SK-N-SH (cell line): ENCODE measurements around the gene NTM. TPM values are rescaled to one million over a fixed set of nuclear protein-coding genes. Genes with fewer than 3 reads are reported as not detected.

Experiments used
- CTCF ChIA-PET: fragments of 300-600, 350-600 bp; formaldehyde crosslinking; extraction: SDS; loops from one replicate; lab custom pipeline; 2021; lab: Yijun Ruan, JAX
- POLR2A ChIA-PET: fragments of 350-600 bp; sonication (Branson Sonifier 250); formaldehyde crosslinking; extraction: SDS; loops from one replicate; lab custom pipeline; 2020; ENCODE audit warnings: antibody characterized with exemption, inconsistent platforms; lab: Yijun Ruan, JAX
- DNase-seq: peaks from one replicate; pipeline ENCODE4 v3.0.0; 2012
- H2AFZ ChIP-seq: fragments of 200-600 bp; sonication (generic); 2 replicates; pipeline ENCODE4 v1.8.1; 2016; ENCODE audit warnings: antibody characterized with exemption, mild to moderate bottlenecking, low read depth
- H3F3A ChIP-seq: fragments of 200-600 bp; sonication (generic); replicated peaks from 2 replicates; pipeline ENCODE3; 2016; ENCODE audit warnings: antibody characterized with exemption, mild to moderate bottlenecking; ENCODE audit not compliant: insufficient read depth
- H3K27ac ChIP-seq, 2 experiments: fragments of 200-500 bp in 1 of 2; fragments of 200-600 bp in 1 of 2; sonication (Bioruptor generic) in 1 of 2; sonication (generic), shearing (Covaris generic) in 1 of 2; 2 replicates each; pipeline versions ENCODE4 v1.5.1 to v1.6.1; 2014 to 2016; ENCODE audit warnings: low read depth in 2 of 2, inconsistent platforms in 1 of 2, low read length in 1 of 2, mild to moderate bottlenecking in 1 of 2, mixed read lengths in 1 of 2
- H3K27me3 ChIP-seq: fragments of 200-600 bp; sonication (generic), shearing (Covaris generic); 2 replicates; pipeline ENCODE4 v1.6.1; 2016; ENCODE audit warnings: mixed run types; ENCODE audit not compliant: insufficient read depth
- H3K36me3 ChIP-seq, 2 experiments: fragments of 200-500 bp in 1 of 2; fragments of 200-600 bp in 1 of 2; sonication (Bioruptor generic) in 1 of 2; sonication (generic) in 1 of 2; replicated peaks in 1 of 2; 2 replicates each; pipeline versions ENCODE3 to v1.5.1; 2014 to 2016; ENCODE audit warnings: low read length in 1 of 2, mild to moderate bottlenecking in 1 of 2; ENCODE audit not compliant: insufficient read depth in 2 of 2, control insufficient read depth in 1 of 2
- H3K4me1 ChIP-seq, 2 experiments: fragments of 200-500 bp in 1 of 2; fragments of 200-600 bp in 1 of 2; sonication (Bioruptor generic) in 1 of 2; sonication (generic), shearing (Covaris generic) in 1 of 2; 2 replicates each; pipeline versions ENCODE4 v1.5.1 to v1.6.1; 2014 to 2016; ENCODE audit warnings: low read depth in 1 of 2, low read length in 1 of 2, mixed run types in 1 of 2; ENCODE audit not compliant: insufficient read depth in 2 of 2, control insufficient read depth in 1 of 2
- H3K4me2 ChIP-seq: fragments of 200-600 bp; sonication (generic), shearing (Covaris generic); 2 replicates; pipeline ENCODE4 v1.6.1; 2017; ENCODE audit warnings: mixed run types
- H3K4me3 ChIP-seq, 2 experiments: fragments of 200-500 bp in 1 of 2; fragments of 200-600 bp in 1 of 2; sonication (Bioruptor generic) in 1 of 2; sonication (generic), shearing (Covaris generic) in 1 of 2; 2 replicates each; pipeline versions ENCODE4 v1.5.1 to v1.8.1; 2014 to 2016; ENCODE audit warnings: low read depth in 2 of 2, inconsistent platforms in 1 of 2, low read length in 1 of 2, mild to moderate bottlenecking in 1 of 2, mixed read lengths in 1 of 2, moderate library complexity in 1 of 2
- H3K79me2 ChIP-seq: fragments of 200-600 bp; sonication (generic); 2 replicates; pipeline ENCODE4 v1.8.1; 2017; ENCODE audit warnings: mild to moderate bottlenecking; ENCODE audit not compliant: insufficient read depth
- H3K9ac ChIP-seq: fragments of 200-600 bp; sonication (generic); 2 replicates; pipeline ENCODE4 v1.6.1; 2017; ENCODE audit warnings: mixed run types
- H3K9me2 ChIP-seq: fragments of 200-600 bp; sonication (generic); 2 replicates; pipeline ENCODE4 v1.6.1; 2017; ENCODE audit warnings: mixed run types
- H3K9me3 ChIP-seq: fragments of 200-600 bp; sonication (generic); 2 replicates; pipeline ENCODE4 v1.6.1; 2017; ENCODE audit warnings: mixed run types, mild to moderate bottlenecking, moderate library complexity
- H4K20me1 ChIP-seq: fragments of 200-600 bp; sonication (generic); 2 replicates; pipeline ENCODE4 v1.6.1; 2017; ENCODE audit warnings: mild to moderate bottlenecking, mixed run types; ENCODE audit not compliant: insufficient read depth
- EZH2phosphoT487 ChIP-seq: fragments of 200-600 bp; sonication (generic); IDR thresholded peaks from 2 replicates; pipeline ENCODE4 v1.6.1; 2017; ENCODE audit warnings: low read depth, mixed run types, mild to moderate bottlenecking, antibody characterized with exemption, moderate library complexity, borderline replicate concordance
- FOXJ3 ChIP-seq: sonication (generic); formaldehyde crosslinking; IDR thresholded peaks from 2 replicates; pipeline ENCODE4 v1.5.1; 2020; ENCODE audit warnings: mild to moderate bottlenecking, missing genetic modification reagents
- FOXM1 ChIP-seq: IDR thresholded peaks from 2 replicates; pipeline ENCODE4 v1.4.0; 2012; ENCODE audit warnings: low read depth, mild to moderate bottlenecking
- MEF2A ChIP-seq: IDR thresholded peaks from 2 replicates; pipeline ENCODE4 v1.4.0; 2012; ENCODE audit warnings: low read depth, borderline replicate concordance
- RCOR1 ChIP-seq: fragments of 150-350 bp; IDR thresholded peaks from 2 replicates; pipeline ENCODE4 v1.6.1; 2017; ENCODE audit warnings: antibody characterized with exemption, low read length
- REST ChIP-seq: IDR thresholded peaks from 2 replicates; pipeline ENCODE4 v1.6.1; 2012; ENCODE audit warnings: mild to moderate bottlenecking, low read depth, low read length, moderate library complexity
- SIN3A ChIP-seq: IDR thresholded peaks from 2 replicates; pipeline ENCODE4 v1.6.1; 2012; ENCODE audit warnings: low read depth, mild to moderate bottlenecking, low read length, moderate library complexity, borderline replicate concordance
- TAF1 ChIP-seq: IDR thresholded peaks from 2 replicates; pipeline ENCODE4 v1.6.1; 2012; ENCODE audit warnings: low read depth, mild to moderate bottlenecking, low read length, moderate library complexity, borderline replicate concordance
- TEAD4 ChIP-seq: IDR thresholded peaks from 2 replicates; pipeline ENCODE4 v1.4.0; 2012; ENCODE audit warnings: mild to moderate bottlenecking, borderline replicate concordance; ENCODE audit not compliant: insufficient read depth
- WGBS: methylation state at CpG from one replicate; pipeline ENCODE4 v1.1.6; 2017; ENCODE audit warnings: low lambda C conversion rate; 5-methylcytosine and 5-hydroxymethylcytosine counted together
- polyA plus RNA-seq, 3 experiments: library from polyadenylated mRNA; depleted of rRNA; stranded (reverse); fragments of >200 nt; gene quantifications; 2 replicates each; pipeline ENCODE4 v1.2.3, GENCODE V29; 2012
- TF ChIP-seq, protein P1 (sequence below): IDR thresholded peaks from 2 replicates; pipeline ENCODE4 v1.4.0; 2012; ENCODE audit warnings: low read depth, borderline replicate concordance
- TF ChIP-seq, protein P2 (sequence below): IDR thresholded peaks from 2 replicates; pipeline ENCODE4; 2012

NTM gene
- polyA plus RNA-seq, 1 of the 3 experiments (the other 2 are of a cell fraction): 20.0 TPM

DNA sequence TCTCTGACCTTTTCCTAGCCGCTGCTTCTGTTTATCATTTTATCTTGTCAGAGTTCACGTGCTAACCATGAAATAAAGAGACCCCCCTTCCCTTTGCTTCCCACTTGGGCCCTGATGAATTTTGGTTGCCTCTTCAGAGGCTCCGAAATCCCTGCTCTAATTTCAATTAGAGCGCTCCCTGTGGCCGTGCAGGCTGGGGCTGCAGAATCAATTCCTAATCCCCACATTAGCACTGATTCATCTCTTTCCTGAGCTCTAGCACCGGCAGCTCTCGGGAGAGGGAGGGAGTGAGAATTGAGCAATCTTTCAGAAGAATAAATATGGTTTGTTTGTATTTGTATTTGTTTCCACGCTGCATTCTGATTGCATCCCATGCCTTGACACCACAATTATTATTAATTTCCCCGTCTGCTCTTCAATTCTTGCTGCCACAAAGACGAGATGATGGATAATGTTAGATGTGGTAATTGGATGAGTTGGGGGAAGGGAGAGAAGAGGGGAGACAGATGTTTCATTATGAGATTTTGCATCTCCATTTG is 76.9 kb downstream of the NTM start:
- 34% methylated on average over 10 of the region's 10 CpGs for WGBS

More for the DNA sequence above, 76.9 kb downstream of the NTM start:
- Histone ChIP-seq H3K9me3 (no peaks in the 10 kb centered on the region), H3K4me2 (no peak overlapping the region), H3F3A (no peaks in the 10 kb centered on the region), H4K20me1 (no peaks in the 10 kb centered on the region), H3K27ac (no peak overlapping the region), H3K36me3 (no peaks in the 10 kb centered on the region), H2AFZ (no peak overlapping the region)
- CTCF ChIA-PET: no interaction called here
- POLR2A ChIA-PET: no interaction called here
- no peak for DNase-seq
- TF ChIP-seq EZH2phosphoT487 (no peak), RCOR1 (no peak), MEF2A (no peak), TEAD4 (no peak), FOXM1 (no peak), TAF1 (no peak), FOXJ3 (no peak), SIN3A (no peak), REST (no peak)
- TF ChIP-seq, protein P1, sequence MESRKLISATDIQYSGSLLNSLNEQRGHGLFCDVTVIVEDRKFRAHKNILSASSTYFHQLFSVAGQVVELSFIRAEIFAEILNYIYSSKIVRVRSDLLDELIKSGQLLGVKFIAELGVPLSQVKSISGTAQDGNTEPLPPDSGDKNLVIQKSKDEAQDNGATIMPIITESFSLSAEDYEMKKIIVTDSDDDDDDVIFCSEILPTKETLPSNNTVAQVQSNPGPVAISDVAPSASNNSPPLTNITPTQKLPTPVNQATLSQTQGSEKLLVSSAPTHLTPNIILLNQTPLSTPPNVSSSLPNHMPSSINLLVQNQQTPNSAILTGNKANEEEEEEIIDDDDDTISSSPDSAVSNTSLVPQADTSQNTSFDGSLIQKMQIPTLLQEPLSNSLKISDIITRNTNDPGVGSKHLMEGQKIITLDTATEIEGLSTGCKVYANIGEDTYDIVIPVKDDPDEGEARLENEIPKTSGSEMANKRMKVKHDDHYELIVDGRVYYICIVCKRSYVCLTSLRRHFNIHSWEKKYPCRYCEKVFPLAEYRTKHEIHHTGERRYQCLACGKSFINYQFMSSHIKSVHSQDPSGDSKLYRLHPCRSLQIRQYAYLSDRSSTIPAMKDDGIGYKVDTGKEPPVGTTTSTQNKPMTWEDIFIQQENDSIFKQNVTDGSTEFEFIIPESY: no peak
- TF ChIP-seq, protein P2, sequence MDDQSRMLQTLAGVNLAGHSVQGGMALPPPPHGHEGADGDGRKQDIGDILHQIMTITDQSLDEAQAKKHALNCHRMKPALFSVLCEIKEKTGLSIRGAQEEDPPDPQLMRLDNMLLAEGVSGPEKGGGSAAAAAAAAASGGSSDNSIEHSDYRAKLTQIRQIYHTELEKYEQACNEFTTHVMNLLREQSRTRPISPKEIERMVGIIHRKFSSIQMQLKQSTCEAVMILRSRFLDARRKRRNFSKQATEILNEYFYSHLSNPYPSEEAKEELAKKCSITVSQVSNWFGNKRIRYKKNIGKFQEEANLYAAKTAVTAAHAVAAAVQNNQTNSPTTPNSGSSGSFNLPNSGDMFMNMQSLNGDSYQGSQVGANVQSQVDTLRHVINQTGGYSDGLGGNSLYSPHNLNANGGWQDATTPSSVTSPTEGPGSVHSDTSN: no peak
- TF ChIP-seq, all 33 proteins: peak for 0
- no peak overlapping the region for H3K9ac ChIP-seq
- H3K4me1 ChIP-seq: no peaks in the 10 kb centered on the region
- no peaks in the 10 kb centered on the region for H3K9me2 ChIP-seq
- H3K4me3 ChIP-seq: no peak overlapping the region
- no peaks in the 10 kb centered on the region for H3K27me3 ChIP-seq
- H3K79me2 ChIP-seq: no peaks in the 10 kb centered on the region
